ENCODE measurements around the gene KCNK2.

Gene KCNK2

GRCh38 chr1:215133532-215133931 lies 51.0 kb downstream of the KCNK2 start:
- Histone ChIP-seq H3K9me2 (replicated peaks; ENCODE audit: control insufficient read depth, low read length) (no peaks in the 10 kb centered on the region), H3F3A (ENCODE audit: control insufficient read depth, insufficient read depth) (no peaks in the 10 kb centered on the region), H3K36me3 (ENCODE audit: control insufficient read depth, low read length) (no peaks in the 10 kb centered on the region), H3K4me2 (ENCODE audit: low read length) (no peak overlapping the region), H3K79me2 (ENCODE audit: control insufficient read depth, low read length) (no peaks in the 10 kb centered on the region), H3K4me3 (ENCODE audit: low read length) (no peak overlapping the region), H3K27ac (ENCODE audit: low read depth, low read length) (no peak overlapping the region), H3K9me3 (ENCODE audit: control insufficient read depth, insufficient read depth, low read length) (0 out of 2 replicates have a peak, but pooled peaks cover 2% of the 10 kb centered on the region), H3K4me1 (ENCODE audit: control insufficient read depth, low read length) (no peaks in the 10 kb centered on the region), H3K27me3 (ENCODE audit: control insufficient read depth, low read length) (no peaks in the 10 kb centered on the region), H4K20me1 (ENCODE audit: control insufficient read depth, insufficient read depth, low read depth, low read length) (no peaks in the 10 kb centered on the region)
- TF ChIP-seq CTCF (IDR thresholded peaks at IDR 0.05; ENCODE audit: low read depth, low read length, poor library complexity, severe bottlenecking): no peak

DNA sequence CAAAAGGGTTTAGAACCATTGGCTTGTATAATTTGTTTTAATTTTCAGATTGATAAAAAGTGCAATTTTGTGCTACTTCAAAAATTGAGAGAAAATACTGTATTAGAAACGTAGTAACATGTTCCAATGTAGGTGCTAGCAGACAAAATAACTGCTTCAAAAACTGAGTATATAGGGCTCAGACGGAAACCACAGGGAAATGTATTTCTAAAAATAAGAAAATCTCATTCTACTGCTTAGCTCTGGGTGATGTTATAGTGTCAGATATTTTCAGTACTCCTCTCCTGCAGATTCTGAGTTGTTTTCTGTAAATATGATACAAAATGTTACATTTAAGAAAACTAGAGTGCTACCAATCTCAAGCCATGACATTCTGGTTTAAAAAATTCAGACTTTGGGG lies 55.4 kb downstream of the KCNK2 start:
- H3K36me3 ChIP-seq (ENCODE audit: control insufficient read depth, low read length): no peaks in the 10 kb centered on the region
- H3K27me3 ChIP-seq (ENCODE audit: control insufficient read depth, low read length): no peaks in the 10 kb centered on the region
- no peaks in the 10 kb centered on the region for H3K9me2 ChIP-seq (replicated peaks; ENCODE audit: control insufficient read depth, low read length)
- H3K4me3 ChIP-seq (ENCODE audit: low read length): no peak overlapping the region
- H3F3A ChIP-seq (ENCODE audit: control insufficient read depth, insufficient read depth): no peaks in the 10 kb centered on the region
- no peak overlapping the region for H3K27ac ChIP-seq (ENCODE audit: low read depth, low read length)
- no peaks in the 10 kb centered on the region for H3K79me2 ChIP-seq (ENCODE audit: control insufficient read depth, low read length)
- H3K4me2 ChIP-seq (ENCODE audit: low read length): no peak overlapping the region
- H3K4me1 ChIP-seq (ENCODE audit: control insufficient read depth, low read length): no peaks in the 10 kb centered on the region
- no peaks in the 10 kb centered on the region for H3K9me3 ChIP-seq (ENCODE audit: control insufficient read depth, insufficient read depth, low read length)
- TF ChIP-seq CTCF (IDR thresholded peaks at IDR 0.05; ENCODE audit: low read depth, low read length, poor library complexity, severe bottlenecking): no peak
- no peak for TF ChIP-seq EZH2phosphoT487 (IDR thresholded peaks at IDR 0.05; ENCODE audit: borderline replicate concordance, low read length)
- no peaks in the 10 kb centered on the region for H4K20me1 ChIP-seq (ENCODE audit: control insufficient read depth, insufficient read depth, low read depth, low read length)

GRCh38 chr1:215140135-215140534 lies 57.6 kb downstream of the KCNK2 start:
- Histone ChIP-seq H3K27ac (ENCODE audit: low read depth, low read length) (no peak overlapping the region), H3K4me2 (ENCODE audit: low read length) (no peak overlapping the region), H3K27me3 (ENCODE audit: control insufficient read depth, low read length) (no peaks in the 10 kb centered on the region), H3K4me1 (ENCODE audit: control insufficient read depth, low read length) (no peaks in the 10 kb centered on the region), H3K9me2 (replicated peaks; ENCODE audit: control insufficient read depth, low read length) (no peaks in the 10 kb centered on the region), H3K4me3 (ENCODE audit: low read length) (no peak overlapping the region), H3F3A (ENCODE audit: control insufficient read depth, insufficient read depth) (no peaks in the 10 kb centered on the region), H3K79me2 (ENCODE audit: control insufficient read depth, low read length) (no peaks in the 10 kb centered on the region), H3K36me3 (ENCODE audit: control insufficient read depth, low read length) (no peaks in the 10 kb centered on the region), H4K20me1 (ENCODE audit: control insufficient read depth, insufficient read depth, low read depth, low read length) (no peaks in the 10 kb centered on the region), H3K9me3 (ENCODE audit: control insufficient read depth, insufficient read depth, low read length) (no peaks in the 10 kb centered on the region)
- no peak for TF ChIP-seq EZH2phosphoT487 (IDR thresholded peaks at IDR 0.05; ENCODE audit: borderline replicate concordance, low read length)
- TF ChIP-seq CTCF (IDR thresholded peaks at IDR 0.05; ENCODE audit: low read depth, low read length, poor library complexity, severe bottlenecking): no peak

DNA sequence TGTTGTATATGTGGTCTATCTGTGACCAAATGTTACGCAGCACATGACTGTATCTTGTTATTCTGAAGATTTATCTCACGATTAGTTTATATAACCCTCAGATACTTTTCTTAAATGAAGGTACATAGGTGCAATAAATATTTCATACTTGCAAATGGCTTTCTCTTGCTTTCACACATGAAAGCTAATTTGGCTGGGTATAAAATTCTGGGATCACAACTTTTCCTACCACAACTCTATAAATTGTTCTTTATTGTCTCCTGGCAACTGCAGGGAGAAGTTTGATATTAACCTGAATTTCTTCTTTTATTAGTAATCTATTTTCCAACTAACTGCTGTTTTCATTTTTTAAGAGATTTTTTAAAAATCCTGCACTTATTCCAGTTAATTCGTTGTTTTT lies 58.9 kb downstream of the KCNK2 start:
- H3K4me2 ChIP-seq (ENCODE audit: low read length): no peak overlapping the region
- H3K79me2 ChIP-seq (ENCODE audit: control insufficient read depth, low read length): no peaks in the 10 kb centered on the region
- H3K4me3 ChIP-seq (ENCODE audit: low read length): no peak overlapping the region
- H3K27me3 ChIP-seq (ENCODE audit: control insufficient read depth, low read length): no peaks in the 10 kb centered on the region
- no peak overlapping the region for H3K27ac ChIP-seq (ENCODE audit: low read depth, low read length)
- no peaks in the 10 kb centered on the region for H3K36me3 ChIP-seq (ENCODE audit: control insufficient read depth, low read length)
- TF ChIP-seq CTCF (IDR thresholded peaks at IDR 0.05; ENCODE audit: low read depth, low read length, poor library complexity, severe bottlenecking): no peak
- no peak for TF ChIP-seq EZH2phosphoT487 (IDR thresholded peaks at IDR 0.05; ENCODE audit: borderline replicate concordance, low read length)
- no peaks in the 10 kb centered on the region for H3K9me3 ChIP-seq (ENCODE audit: control insufficient read depth, insufficient read depth, low read length)
- no peaks in the 10 kb centered on the region for H3F3A ChIP-seq (ENCODE audit: control insufficient read depth, insufficient read depth)
- H3K9me2 ChIP-seq (replicated peaks; ENCODE audit: control insufficient read depth, low read length): no peaks in the 10 kb centered on the region
- H3K4me1 ChIP-seq (ENCODE audit: control insufficient read depth, low read length): no peaks in the 10 kb centered on the region
- no peaks in the 10 kb centered on the region for H4K20me1 ChIP-seq (ENCODE audit: control insufficient read depth, insufficient read depth, low read depth, low read length)
